Right renal pelvis (tissue), 4 donors: ENCODE measurements around the gene ASXL1. TPM values are rescaled to one million over a fixed set of nuclear protein-coding genes. Genes with fewer than 3 reads are reported as not detected.

Experiments used
- DNase-seq, 4 donors: peaks; one replicate each; pipeline ENCODE4 v3.0.0-alpha.2; 2013; ENCODE audit warnings: low read depth in 4 of 4, low spot score in 3 of 4, missing footprints in 1 of 4
- polyA plus RNA-seq, 4 donors: library from polyadenylated mRNA; unstranded; fragments of 120-200 nt; gene quantifications; one replicate each; pipeline ENCODE4 v1.2.1, GENCODE V29; 2013; ENCODE audit not compliant: insufficient read length in 4 of 4

ASXL1 gene
- polyA plus RNA-seq, 4 donors, result 56.0 to 67.9 (median 64.0) TPM

GRCh38 chr20:32488066-32488838 is 130.1 kb downstream of the ASXL1 start:
- DNase-seq, result no peak

Other genes starting within 250 kb of the ASXL1 start
- 10 to 100 TPM; 69.8 to 74.8 (median 73.5) TPM for gene TM9SF4, start 248.6 kb upstream of the ASXL1 start, polyA plus RNA-seq
- gene PLAGL2, start 150.6 kb upstream of the ASXL1 start, polyA plus RNA-seq, result 10 to 100 TPM; 19.9 to 23.6 (median 20.8) TPM
- gene POFUT1, start 150.5 kb upstream of the ASXL1 start, polyA plus RNA-seq, result 10 to 100 TPM; 46.6 to 55.5 (median 49.2) TPM
- 10 to 100 TPM; 41.7 to 49.1 (median 45.8) TPM for gene KIF3B, start 80.7 kb upstream of the ASXL1 start, polyA plus RNA-seq
- 10 to 100 TPM; 47.1 to 62.0 (median 51.7) TPM for gene NOL4L, start 227.0 kb downstream of the ASXL1 start, polyA plus RNA-seq